ENCODE measurements around the gene SYNGR2.

DNA sequence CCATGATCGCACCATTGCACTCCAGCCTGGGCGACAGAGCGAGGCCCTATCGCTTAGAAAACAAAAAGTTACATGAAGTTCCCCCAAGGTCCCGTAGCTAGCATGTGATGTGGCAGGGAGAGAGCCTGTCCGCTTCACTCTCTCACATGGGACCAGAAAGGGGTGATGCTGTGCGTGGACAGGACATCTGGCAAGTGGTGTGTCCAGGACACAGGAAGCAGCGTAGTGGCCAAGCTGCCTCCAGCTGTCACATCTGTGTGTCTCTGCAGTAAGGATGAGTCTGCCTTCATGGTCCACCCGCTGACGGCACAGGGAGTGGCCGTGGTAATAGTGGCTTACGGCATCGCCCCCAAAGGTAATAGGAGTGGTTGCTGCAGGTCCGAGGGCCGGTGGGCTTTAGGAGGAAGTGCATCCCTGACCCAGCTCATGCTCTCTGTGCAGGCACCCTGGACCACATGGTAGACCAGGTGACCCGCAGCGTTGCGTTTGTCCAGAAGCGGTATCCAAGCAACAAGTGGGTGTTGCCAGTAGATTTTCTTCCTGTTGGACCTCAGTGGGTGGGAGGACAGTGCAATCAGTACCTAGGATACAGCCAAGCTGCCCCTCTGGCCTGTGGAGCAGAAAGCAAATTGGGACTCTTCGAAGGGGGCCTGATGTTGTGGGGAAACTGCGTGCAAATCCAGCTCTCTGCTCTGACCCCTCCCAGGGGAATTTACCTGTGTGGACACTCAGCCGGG, 36.2 kb downstream of the SYNGR2 start:
- no peak for TF ChIP-seq POLR2AphosphoS5 (IDR thresholded peaks at IDR 0.05; ENCODE audit: low read depth, low read length)
- TF ChIP-seq REST (IDR thresholded peaks at IDR 0.05; ENCODE audit: insufficient read depth in 1 of 2, low read depth in 2 of 2, low read length in 2 of 2): no peak
- no peak for TF ChIP-seq TAF1 (IDR thresholded peaks at IDR 0.05; ENCODE audit: borderline replicate concordance, insufficient read depth, low read length)
- TF ChIP-seq SIN3A (IDR thresholded peaks at IDR 0.05; ENCODE audit: borderline replicate concordance, insufficient read depth, low read length): no peak
- no peak for TF ChIP-seq FOXP2 (optimal IDR thresholded peaks at IDR 0.05; ENCODE audit: borderline replicate concordance, extremely low read depth, extremely low read length, insufficient read depth)
